GM12872 (cell line): ENCODE measurements around the gene OR52N2.

Experiments used
- TF ChIP-seq, protein P1 (sequence below): IDR thresholded peaks from 3 replicates; pipeline ENCODE4 v1.5.1; 2011; ENCODE audit warnings: low read depth, mild to moderate bottlenecking, low read length, moderate library complexity; ENCODE audit not compliant: insufficient read depth

OR52N2 gene

GRCh38 chr11:5846701-5847100, 38.0 kb downstream of the OR52N2 start:
- TF ChIP-seq, protein P1, sequence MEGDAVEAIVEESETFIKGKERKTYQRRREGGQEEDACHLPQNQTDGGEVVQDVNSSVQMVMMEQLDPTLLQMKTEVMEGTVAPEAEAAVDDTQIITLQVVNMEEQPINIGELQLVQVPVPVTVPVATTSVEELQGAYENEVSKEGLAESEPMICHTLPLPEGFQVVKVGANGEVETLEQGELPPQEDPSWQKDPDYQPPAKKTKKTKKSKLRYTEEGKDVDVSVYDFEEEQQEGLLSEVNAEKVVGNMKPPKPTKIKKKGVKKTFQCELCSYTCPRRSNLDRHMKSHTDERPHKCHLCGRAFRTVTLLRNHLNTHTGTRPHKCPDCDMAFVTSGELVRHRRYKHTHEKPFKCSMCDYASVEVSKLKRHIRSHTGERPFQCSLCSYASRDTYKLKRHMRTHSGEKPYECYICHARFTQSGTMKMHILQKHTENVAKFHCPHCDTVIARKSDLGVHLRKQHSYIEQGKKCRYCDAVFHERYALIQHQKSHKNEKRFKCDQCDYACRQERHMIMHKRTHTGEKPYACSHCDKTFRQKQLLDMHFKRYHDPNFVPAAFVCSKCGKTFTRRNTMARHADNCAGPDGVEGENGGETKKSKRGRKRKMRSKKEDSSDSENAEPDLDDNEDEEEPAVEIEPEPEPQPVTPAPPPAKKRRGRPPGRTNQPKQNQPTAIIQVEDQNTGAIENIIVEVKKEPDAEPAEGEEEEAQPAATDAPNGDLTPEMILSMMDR, result no peak

- TF ChIP-seq, protein P1, result no peak
Observed at GRCh38 chr11:5847711-5848110, 39.0 kb downstream of the OR52N2 start.

DNA sequence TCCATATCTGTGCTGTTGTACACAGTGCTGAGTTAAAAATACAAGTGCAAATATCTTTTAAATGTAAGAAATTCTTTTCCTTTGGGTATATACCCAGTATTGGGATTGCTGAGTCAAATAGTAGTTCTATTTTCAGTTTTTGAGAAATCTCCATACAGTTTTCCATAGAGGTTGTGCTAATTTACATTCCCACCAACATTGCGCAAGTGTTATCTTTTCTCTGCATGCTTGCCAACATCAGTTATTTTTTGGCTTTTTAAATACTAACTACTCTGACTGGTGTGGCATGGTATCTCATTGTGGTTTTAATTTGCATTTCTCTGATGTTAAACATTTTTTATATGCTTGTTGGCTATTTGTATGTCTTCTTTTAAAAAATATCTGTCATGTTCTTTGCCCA, 42.3 kb downstream of the OR52N2 start:
- TF ChIP-seq, protein P1, result no peak

DNA sequence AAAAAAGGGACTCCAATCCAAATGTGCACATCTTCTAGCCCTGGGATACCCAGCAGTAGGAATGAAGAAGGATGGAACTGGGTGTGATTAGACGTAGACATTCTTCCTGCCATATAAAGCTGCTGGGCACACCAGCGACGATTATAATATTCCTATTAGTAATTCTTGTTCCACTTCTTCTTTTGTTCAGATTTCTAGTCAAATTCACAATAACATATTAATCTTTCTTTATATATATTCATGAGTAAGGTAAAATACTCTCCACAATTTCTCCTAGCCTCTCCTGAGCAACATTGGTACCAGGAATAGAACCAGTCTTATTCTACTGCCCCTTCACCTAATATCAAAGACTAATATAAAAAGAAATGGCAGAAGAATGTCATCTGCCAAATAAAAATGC, 48.9 kb downstream of the OR52N2 start, which contains the start of gene OR52E8:
TSS of gene OR52E8 (minus strand) at position 101 of the 400 bp plus-strand sequence. CDS start at position 101, 0 bp downstream.
- TF ChIP-seq, protein P1, result no peak

DNA sequence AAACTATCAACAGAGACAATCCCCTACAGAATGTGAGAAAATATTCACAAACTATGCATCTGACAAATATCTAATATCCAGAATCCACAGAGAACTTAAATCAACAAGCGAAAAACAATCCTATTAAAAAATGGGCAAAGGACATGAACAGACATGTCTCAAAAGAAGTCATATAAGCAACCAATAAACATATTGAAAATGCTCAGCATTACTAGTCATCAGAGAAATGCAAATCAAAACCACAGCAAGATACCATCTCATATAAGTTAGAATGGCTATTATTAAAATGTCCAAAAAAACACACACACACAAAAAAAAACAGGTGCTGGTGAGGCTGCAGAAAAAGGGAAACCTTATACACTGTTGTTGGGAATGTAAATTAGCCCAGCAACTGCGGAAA, 57.1 kb downstream of the OR52N2 start:
- TF ChIP-seq, protein P1, result no peak
